Activated CD8-positive, alpha-beta memory T cell treated with anti-CD3 and anti-CD28 coated beads, Interleukin-2, amount 50 U/mL, for 24 hours (primary cell): ENCODE data around the gene TIMM10B.

ENCODE experiments used
- DNase-seq: peaks from one replicate; pipeline ENCODE4 v3.0.0-alpha.2; 2020; ENCODE audit errors: extremely low read depth

TIMM10B gene

GRCh38 chr11:6472934-6473333, 8.4 kb upstream of the TIMM10B start:
- DNase-seq = no peak

- DNase-seq = peak; percentile 21
These were observed 7.6 kb upstream of the TIMM10B start, which contains the start of gene TRIM3 for GRCh38 chr11:6473451-6474412. TSS of gene TRIM3 (minus strand) at chr11:6473941. CDS start at chr11:6465695, 8,246 bp downstream.

- DNase-seq = no peak
These were observed 6.9 kb upstream of the TIMM10B start for GRCh38 chr11:6474413-6474792.

GRCh38 chr11:6474806-6475500, 6.3 kb upstream of the TIMM10B start:
- DNase-seq = no peak

- no peak for DNase-seq
These were observed 5.4 kb upstream of the TIMM10B start for GRCh38 chr11:6475936-6476335.

GRCh38 chr11:6476571-6476970, 4.7 kb upstream of the TIMM10B start:
- DNase-seq = no peak

- no peak for DNase-seq
These were observed 894 bp upstream of the TIMM10B start for GRCh38 chr11:6480299-6480914.

GRCh38 chr11:6481924-6482275, 599 bp downstream of the TIMM10B start:
- DNase-seq = no peak

GRCh38 chr11:6482441-6482840, 1.1 kb downstream of the TIMM10B start:
- DNase-seq = no peak

- no peak for DNase-seq
These were observed 1.7 kb downstream of the TIMM10B start for GRCh38 chr11:6483015-6483414.

GRCh38 chr11:6485661-6486060, 4.4 kb downstream of the TIMM10B start:
- no peak for DNase-seq

- DNase-seq = no peak
These were observed 5.0 kb downstream of the TIMM10B start for GRCh38 chr11:6486256-6486655.

GRCh38 chr11:6486938-6487337, 5.6 kb downstream of the TIMM10B start:
- no peak for DNase-seq

GRCh38 chr11:6488342-6488741, 7.0 kb downstream of the TIMM10B start:
- DNase-seq = no peak

- DNase-seq = no peak
These were observed 7.5 kb downstream of the TIMM10B start for GRCh38 chr11:6488821-6489220.

- no peak for DNase-seq
These were observed 8.0 kb downstream of the TIMM10B start for GRCh38 chr11:6489306-6489705.

- DNase-seq = no peak
These were observed 16.0 kb downstream of the TIMM10B start, which contains the start of gene DNHD1 for GRCh38 chr11:6497069-6497839. TSS of gene DNHD1 (plus strand) at chr11:6497280. CDS start at chr11:6498216, 936 bp downstream.

GRCh38 chr11:6498121-6498520, 16.8 kb downstream of the TIMM10B start:
- no peak for DNase-seq

GRCh38 chr11:6498544-6498943, 17.2 kb downstream of the TIMM10B start:
- DNase-seq = no peak

- DNase-seq = no peak
These were observed 21.1 kb downstream of the TIMM10B start for GRCh38 chr11:6502382-6502781.

- no peak for DNase-seq
These were observed 22.9 kb downstream of the TIMM10B start for GRCh38 chr11:6504166-6504565.
